Ishikawa (cell line): ENCODE results near the gene KATNAL2.

Source experiments
- CEBPB ChIP-seq: IDR thresholded peaks from 2 replicates; pipeline ENCODE4 v1.6.1; 2012
- CREB1 ChIP-seq: IDR thresholded peaks from 2 replicates; pipeline ENCODE4 v1.6.1; 2012; ENCODE audit warnings: low read depth
- EGR1 ChIP-seq: IDR thresholded peaks from 2 replicates; pipeline ENCODE4 v1.6.1; 2012
- EP300 ChIP-seq: IDR thresholded peaks from 2 replicates; pipeline ENCODE4 v1.6.1; 2012; ENCODE audit warnings: borderline replicate concordance
- FOXM1 ChIP-seq: IDR thresholded peaks from 2 replicates; pipeline ENCODE4 v1.6.1; 2012; ENCODE audit warnings: low read depth, borderline replicate concordance
- NFIC ChIP-seq: IDR thresholded peaks from 2 replicates; pipeline ENCODE4 v1.6.1; 2012
- RAD21 ChIP-seq: IDR thresholded peaks from 2 replicates; pipeline ENCODE4 v1.6.1; 2012; ENCODE audit warnings: low read depth
- TAF1 ChIP-seq: IDR thresholded peaks from 2 replicates; pipeline ENCODE4 v1.6.1; 2012; ENCODE audit warnings: low read depth, mild to moderate bottlenecking
- TCF12 ChIP-seq: IDR thresholded peaks from 2 replicates; pipeline ENCODE4 v1.6.1; 2012; ENCODE audit warnings: low read depth
- TEAD4 ChIP-seq: IDR thresholded peaks from 2 replicates; pipeline ENCODE4 v1.6.1; 2012
- YY1 ChIP-seq: IDR thresholded peaks from 2 replicates; pipeline ENCODE4 v1.6.1; 2012; ENCODE audit warnings: low read depth
- ZBTB7A ChIP-seq: IDR thresholded peaks from 2 replicates; pipeline ENCODE4 v1.6.1; 2012; ENCODE audit warnings: low read depth
- TF ChIP-seq, protein P1 (sequence below): IDR thresholded peaks from 2 replicates; pipeline ENCODE4 v1.6.1; 2012
- TF ChIP-seq, protein P2 (sequence below): IDR thresholded peaks from 2 replicates; pipeline ENCODE4 v1.6.1; 2012
- TF ChIP-seq, protein P3 (sequence below): IDR thresholded peaks from 2 replicates; pipeline ENCODE4 v1.6.1; 2012; ENCODE audit warnings: low read depth, mild to moderate bottlenecking

Gene KATNAL2

GRCh38 chr18:46920653-46921052 lies 3.3 kb downstream of the KATNAL2 start:
- no peak for TF ChIP-seq TAF1
- TF ChIP-seq TCF12, result no peak
- TF ChIP-seq, protein P1, sequence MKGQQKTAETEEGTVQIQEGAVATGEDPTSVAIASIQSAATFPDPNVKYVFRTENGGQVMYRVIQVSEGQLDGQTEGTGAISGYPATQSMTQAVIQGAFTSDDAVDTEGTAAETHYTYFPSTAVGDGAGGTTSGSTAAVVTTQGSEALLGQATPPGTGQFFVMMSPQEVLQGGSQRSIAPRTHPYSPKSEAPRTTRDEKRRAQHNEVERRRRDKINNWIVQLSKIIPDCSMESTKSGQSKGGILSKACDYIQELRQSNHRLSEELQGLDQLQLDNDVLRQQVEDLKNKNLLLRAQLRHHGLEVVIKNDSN, result no peak
- no peak for TF ChIP-seq FOXM1
- TF ChIP-seq YY1, result no peak
- no peak for TF ChIP-seq EP300
- TF ChIP-seq CEBPB, result no peak
- TF ChIP-seq ZBTB7A, result no peak
- no peak for TF ChIP-seq EGR1

DNA sequence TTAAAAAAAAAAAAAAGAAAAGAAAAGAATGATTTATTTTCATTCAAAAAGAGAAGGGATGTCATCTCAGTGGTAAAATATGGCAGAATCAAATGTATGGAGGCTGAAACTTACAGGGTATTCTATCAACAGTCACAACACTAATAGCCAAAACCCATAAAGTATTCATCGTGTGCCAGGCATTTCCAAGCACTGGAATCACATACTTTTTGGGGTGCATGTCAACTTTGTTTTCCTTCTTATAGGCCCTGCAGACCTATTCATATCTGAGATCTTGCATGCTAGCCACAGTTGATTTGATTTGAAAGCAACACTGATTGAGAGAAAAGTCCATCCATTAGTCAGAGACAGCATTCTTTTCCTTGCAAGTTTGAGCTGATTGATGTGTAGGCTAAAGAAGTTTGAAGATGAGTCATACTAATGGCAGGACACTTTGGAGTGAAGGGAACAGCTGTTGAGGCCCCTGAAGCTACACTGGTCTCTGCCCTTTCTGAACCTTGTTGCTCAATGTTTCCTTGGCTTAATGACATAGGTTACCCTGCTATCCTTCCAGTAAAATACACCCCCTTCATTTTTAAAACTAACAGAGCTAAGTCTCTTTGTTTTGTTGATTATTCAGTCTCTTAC lies 22.0 kb downstream of the KATNAL2 start:
- TF ChIP-seq EGR1 (no peak), YY1 (no peak), TCF12 (no peak), RAD21 (no peak), CREB1 (no peak), TAF1 (no peak), TEAD4 (no peak), NFIC (no peak), FOXM1 (no peak), EP300 (no peak), ZBTB7A (no peak)
- TF ChIP-seq, protein P2, sequence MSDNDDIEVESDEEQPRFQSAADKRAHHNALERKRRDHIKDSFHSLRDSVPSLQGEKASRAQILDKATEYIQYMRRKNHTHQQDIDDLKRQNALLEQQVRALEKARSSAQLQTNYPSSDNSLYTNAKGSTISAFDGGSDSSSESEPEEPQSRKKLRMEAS, result no peak
- TF ChIP-seq, protein P3, sequence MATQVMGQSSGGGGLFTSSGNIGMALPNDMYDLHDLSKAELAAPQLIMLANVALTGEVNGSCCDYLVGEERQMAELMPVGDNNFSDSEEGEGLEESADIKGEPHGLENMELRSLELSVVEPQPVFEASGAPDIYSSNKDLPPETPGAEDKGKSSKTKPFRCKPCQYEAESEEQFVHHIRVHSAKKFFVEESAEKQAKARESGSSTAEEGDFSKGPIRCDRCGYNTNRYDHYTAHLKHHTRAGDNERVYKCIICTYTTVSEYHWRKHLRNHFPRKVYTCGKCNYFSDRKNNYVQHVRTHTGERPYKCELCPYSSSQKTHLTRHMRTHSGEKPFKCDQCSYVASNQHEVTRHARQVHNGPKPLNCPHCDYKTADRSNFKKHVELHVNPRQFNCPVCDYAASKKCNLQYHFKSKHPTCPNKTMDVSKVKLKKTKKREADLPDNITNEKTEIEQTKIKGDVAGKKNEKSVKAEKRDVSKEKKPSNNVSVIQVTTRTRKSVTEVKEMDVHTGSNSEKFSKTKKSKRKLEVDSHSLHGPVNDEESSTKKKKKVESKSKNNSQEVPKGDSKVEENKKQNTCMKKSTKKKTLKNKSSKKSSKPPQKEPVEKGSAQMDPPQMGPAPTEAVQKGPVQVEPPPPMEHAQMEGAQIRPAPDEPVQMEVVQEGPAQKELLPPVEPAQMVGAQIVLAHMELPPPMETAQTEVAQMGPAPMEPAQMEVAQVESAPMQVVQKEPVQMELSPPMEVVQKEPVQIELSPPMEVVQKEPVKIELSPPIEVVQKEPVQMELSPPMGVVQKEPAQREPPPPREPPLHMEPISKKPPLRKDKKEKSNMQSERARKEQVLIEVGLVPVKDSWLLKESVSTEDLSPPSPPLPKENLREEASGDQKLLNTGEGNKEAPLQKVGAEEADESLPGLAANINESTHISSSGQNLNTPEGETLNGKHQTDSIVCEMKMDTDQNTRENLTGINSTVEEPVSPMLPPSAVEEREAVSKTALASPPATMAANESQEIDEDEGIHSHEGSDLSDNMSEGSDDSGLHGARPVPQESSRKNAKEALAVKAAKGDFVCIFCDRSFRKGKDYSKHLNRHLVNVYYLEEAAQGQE, result no peak
- TF ChIP-seq, protein P1, result no peak

DNA sequence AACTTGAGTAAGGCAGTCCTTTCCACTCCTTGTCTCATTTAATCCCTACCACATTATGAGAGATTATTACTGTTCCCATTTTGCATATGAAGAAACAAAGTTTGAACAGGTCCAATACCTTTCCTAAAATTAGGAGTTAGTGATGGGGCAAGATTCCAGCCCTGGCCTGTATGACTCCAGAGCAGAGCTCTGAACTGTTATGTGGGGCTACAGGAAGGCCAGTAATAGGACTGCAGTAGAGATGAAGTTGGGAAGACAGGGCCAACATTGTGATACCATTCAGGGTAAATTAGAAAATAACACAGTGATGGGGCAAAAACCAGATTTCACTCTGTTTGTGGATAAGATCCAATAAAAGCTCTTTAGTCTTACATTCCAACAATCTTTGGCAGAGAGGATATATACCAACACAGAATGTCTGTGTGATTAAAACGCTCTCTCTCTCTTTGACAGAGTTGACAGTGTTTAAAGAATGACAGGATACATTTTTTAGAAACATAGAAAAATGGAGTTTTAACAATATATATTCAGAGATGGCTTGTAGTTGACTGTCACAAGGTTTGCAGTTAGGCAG lies 22.7 kb downstream of the KATNAL2 start:
- TF ChIP-seq, protein P2, result no peak
- TF ChIP-seq EP300 (no peak), TEAD4 (no peak), NFIC (no peak), ZBTB7A (no peak), FOXM1 (no peak), YY1 (no peak), TAF1 (no peak), RAD21 (no peak), EGR1 (no peak), CREB1 (no peak), TCF12 (no peak), CEBPB (no peak)
- TF ChIP-seq, protein P1, result no peak
- TF ChIP-seq, protein P3, result no peak

DNA sequence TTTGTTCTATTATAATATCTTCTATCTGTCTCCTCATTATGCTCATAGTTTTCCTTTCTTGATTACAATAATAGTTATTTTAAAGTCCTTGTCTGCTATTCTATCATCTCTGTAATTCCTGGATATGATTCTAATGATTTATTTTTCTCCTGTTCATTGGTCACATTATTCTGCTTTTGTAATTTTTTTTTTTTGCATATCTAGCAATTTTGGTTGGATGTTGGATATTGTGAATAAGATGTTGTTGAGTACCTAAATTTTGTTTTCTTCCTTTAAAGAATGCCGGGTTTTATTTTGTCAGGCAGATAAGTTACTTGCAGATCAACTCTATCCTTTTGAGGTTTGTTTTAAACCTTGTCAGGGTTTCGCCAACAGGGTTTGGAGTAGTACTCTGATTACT lies 25.2 kb downstream of the KATNAL2 start:
- TF ChIP-seq TCF12 (no peak), RAD21 (no peak), CREB1 (no peak), NFIC (no peak), EGR1 (no peak), EP300 (no peak), TAF1 (no peak), YY1 (no peak), CEBPB (no peak), TEAD4 (no peak)
- TF ChIP-seq, protein P3, result no peak
- TF ChIP-seq, protein P2, result no peak
